ENCODE measurements around the gene RIMBP2.
"Not testable (repeated sequence)": the region's sequence is repeated elsewhere in the genome, so short reads cannot be mapped to it uniquely, and the experiment has no call there.

RIMBP2 gene

GRCh38 chr12:130655010-130655409 lies 61.1 kb downstream of the RIMBP2 start:
- Histone ChIP-seq H3K36me3 (ENCODE audit: control insufficient read depth, insufficient read depth, low read length) (no peaks in the 10 kb centered on the region), H3K4me1 (ENCODE audit: control insufficient read depth, insufficient read depth, low read length) (no peaks in the 10 kb centered on the region), H3K27ac (ENCODE audit: low read depth, low read length) (no peak overlapping the region)

DNA sequence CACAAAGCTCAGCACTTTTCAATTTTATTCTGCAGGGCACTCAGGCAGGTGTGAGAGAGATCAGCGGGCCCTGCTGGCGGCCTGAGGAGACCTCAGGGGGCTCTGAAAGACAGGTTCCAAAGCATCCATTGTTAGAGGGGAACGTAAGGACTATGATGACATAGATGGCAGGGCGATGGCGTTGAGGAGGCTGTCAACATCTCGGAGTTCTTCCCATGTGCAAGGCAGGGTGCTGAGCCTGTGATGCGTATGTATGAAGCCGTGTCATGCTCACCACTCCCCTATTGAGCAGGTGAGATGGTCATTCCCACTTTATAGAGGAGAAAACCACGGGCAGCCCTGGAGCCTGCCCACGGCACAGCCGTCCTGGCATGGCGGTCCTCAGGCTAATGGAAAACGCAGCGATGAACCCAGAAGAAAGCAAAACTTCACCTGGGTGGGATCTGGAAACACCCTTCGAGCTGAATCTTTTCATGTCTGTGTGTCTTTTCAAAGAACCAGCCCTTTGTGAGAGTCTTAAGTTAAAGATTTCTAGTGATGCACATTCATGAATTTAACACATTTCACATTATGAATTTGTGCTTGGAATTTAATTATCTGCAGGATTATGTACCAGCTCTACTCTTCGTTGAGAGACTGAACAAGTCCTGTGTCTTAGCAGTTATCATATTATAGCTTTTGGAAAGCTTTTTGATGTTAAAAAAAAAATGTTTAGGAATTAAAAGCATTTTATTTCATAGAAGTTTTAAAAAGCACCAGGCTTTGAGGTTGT lies 64.7 kb downstream of the RIMBP2 start:
- Histone ChIP-seq H3K4me1 (ENCODE audit: control insufficient read depth, insufficient read depth, low read length) (no peaks in the 10 kb centered on the region), H3K4me3 (ENCODE audit: low read length) (no peak overlapping the region), H3K27ac (ENCODE audit: low read depth, low read length) (no peak overlapping the region), H3K9ac (ENCODE audit: low read length) (no peak overlapping the region), H3K27me3 (ENCODE audit: control insufficient read depth, insufficient read depth, low read length) (no peaks in the 10 kb centered on the region), H3K36me3 (ENCODE audit: control insufficient read depth, insufficient read depth, low read length) (no peaks in the 10 kb centered on the region)

More at GRCh38 chr12:130655010-130655409, 61.1 kb downstream of the RIMBP2 start:
- Histone ChIP-seq H3K4me3 (ENCODE audit: low read length) (no peak overlapping the region), H3K27me3 (ENCODE audit: control insufficient read depth, insufficient read depth, low read length) (no peaks in the 10 kb centered on the region), H3K9ac (ENCODE audit: low read length) (no peak overlapping the region)

GRCh38 chr12:130650131-130650530 lies 66.0 kb downstream of the RIMBP2 start:
- Histone ChIP-seq H3K27me3 (ENCODE audit: control insufficient read depth, insufficient read depth, low read length) (no peaks in the 10 kb centered on the region), H3K27ac (ENCODE audit: low read depth, low read length) (no peak overlapping the region), H3K36me3 (ENCODE audit: control insufficient read depth, insufficient read depth, low read length) (no peaks in the 10 kb centered on the region), H3K9ac (ENCODE audit: low read length) (no peak overlapping the region), H3K4me3 (ENCODE audit: low read length) (no peak overlapping the region), H3K4me1 (ENCODE audit: control insufficient read depth, insufficient read depth, low read length) (no peaks in the 10 kb centered on the region)

- Histone ChIP-seq H3K36me3 (ENCODE audit: control insufficient read depth, insufficient read depth, low read length) (no peaks in the 10 kb centered on the region), H3K27ac (ENCODE audit: low read depth, low read length) (no peak overlapping the region), H3K9ac (ENCODE audit: low read length) (no peak overlapping the region), H3K4me1 (ENCODE audit: control insufficient read depth, insufficient read depth, low read length) (no peaks in the 10 kb centered on the region), H3K4me3 (ENCODE audit: low read length) (no peak overlapping the region), H3K27me3 (ENCODE audit: control insufficient read depth, insufficient read depth, low read length) (no peaks in the 10 kb centered on the region)
Observed at GRCh38 chr12:130649101-130650045, 66.7 kb downstream of the RIMBP2 start.

DNA sequence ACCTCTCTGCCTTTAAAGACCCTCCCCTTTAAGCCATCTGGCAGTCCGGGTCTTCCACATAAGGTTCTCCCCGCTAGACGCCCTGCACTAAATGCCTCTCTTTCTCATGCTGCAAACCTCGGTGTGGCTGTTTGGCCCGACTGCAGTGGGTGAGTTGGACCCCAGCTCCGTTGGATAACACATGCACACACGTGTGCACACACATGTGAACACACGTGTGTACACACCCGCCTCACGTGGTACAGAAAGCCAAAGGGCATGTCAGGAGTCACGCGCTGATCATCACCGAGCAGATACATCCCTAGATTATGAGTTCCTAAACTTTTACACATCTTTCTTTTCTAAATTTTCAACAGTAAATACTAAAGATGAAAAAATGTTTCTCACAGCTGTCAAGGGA lies 68.3 kb downstream of the RIMBP2 start:
- no peaks in the 10 kb centered on the region for H3K27me3 ChIP-seq (ENCODE audit: control insufficient read depth, insufficient read depth, low read length)
- H3K4me3 ChIP-seq (ENCODE audit: low read length): no peak overlapping the region
- H3K27ac ChIP-seq (ENCODE audit: low read depth, low read length): no peak overlapping the region
- no peaks in the 10 kb centered on the region for H3K4me1 ChIP-seq (ENCODE audit: control insufficient read depth, insufficient read depth, low read length)
- H3K9ac ChIP-seq (ENCODE audit: low read length): no peak overlapping the region
- no peaks in the 10 kb centered on the region for H3K36me3 ChIP-seq (ENCODE audit: control insufficient read depth, insufficient read depth, low read length)

GRCh38 chr12:130646716-130647370 lies 69.3 kb downstream of the RIMBP2 start:
- H3K4me3 ChIP-seq (ENCODE audit: low read length): no peak overlapping the region
- no peak overlapping the region for H3K9ac ChIP-seq (ENCODE audit: low read length)
- H3K27ac ChIP-seq (ENCODE audit: low read depth, low read length): no peak overlapping the region
- H3K36me3 ChIP-seq (ENCODE audit: control insufficient read depth, insufficient read depth, low read length): no peaks in the 10 kb centered on the region
- no peaks in the 10 kb centered on the region for H3K4me1 ChIP-seq (ENCODE audit: control insufficient read depth, insufficient read depth, low read length)
- H3K27me3 ChIP-seq (ENCODE audit: control insufficient read depth, insufficient read depth, low read length): no peaks in the 10 kb centered on the region

DNA sequence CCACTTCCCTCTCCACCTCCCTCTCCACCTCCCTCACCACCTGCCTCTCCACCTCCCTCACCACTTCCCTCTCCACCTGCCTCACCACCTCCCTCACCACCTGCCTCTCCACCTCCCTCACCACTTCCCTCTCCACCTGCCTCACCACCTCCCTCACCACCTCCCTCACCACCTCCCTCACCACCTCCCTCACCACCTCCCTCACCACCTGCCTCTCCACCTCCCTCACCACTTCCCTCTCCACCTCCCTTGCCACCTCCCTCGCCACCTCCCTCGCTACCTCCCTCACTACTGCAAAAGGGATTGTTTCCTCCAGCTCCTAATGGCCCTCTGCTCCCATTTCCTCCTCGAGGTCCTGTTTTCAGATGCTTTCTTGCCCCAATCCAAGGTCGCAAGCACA lies 69.9 kb downstream of the RIMBP2 start:
- H3K27me3 ChIP-seq (ENCODE audit: control insufficient read depth, insufficient read depth, low read length); H3K36me3 ChIP-seq (ENCODE audit: control insufficient read depth, insufficient read depth, low read length); H3K27ac ChIP-seq (ENCODE audit: low read depth, low read length); H3K9ac ChIP-seq (ENCODE audit: low read length); H3K4me3 ChIP-seq (ENCODE audit: low read length); H3K4me1 ChIP-seq (ENCODE audit: control insufficient read depth, insufficient read depth, low read length): not testable (repeated sequence)

DNA sequence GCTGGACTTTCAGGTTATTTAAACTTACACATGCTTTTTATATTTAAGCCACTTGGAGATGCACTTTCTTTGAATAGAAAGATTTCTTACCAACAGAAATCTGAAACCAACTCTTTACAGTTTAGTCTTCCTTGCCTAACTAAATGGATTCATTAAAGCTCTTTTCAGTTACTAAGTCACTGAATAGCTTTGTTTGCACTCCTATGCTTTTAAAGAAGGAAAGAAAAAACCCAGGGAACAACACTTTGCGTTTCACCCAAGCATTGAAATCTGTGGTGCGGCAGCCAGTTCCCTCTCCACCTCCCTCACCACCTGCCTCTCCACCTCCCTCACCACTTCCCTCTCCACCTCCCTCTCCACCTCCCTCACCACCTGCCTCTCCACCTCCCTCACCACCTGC lies 70.3 kb downstream of the RIMBP2 start:
- no peaks in the 10 kb centered on the region for H3K4me1 ChIP-seq (ENCODE audit: control insufficient read depth, insufficient read depth, low read length)
- no peak overlapping the region for H3K9ac ChIP-seq (ENCODE audit: low read length)
- H3K27me3 ChIP-seq (ENCODE audit: control insufficient read depth, insufficient read depth, low read length): no peaks in the 10 kb centered on the region
- H3K4me3 ChIP-seq (ENCODE audit: low read length): no peak overlapping the region
- H3K36me3 ChIP-seq (ENCODE audit: control insufficient read depth, insufficient read depth, low read length): no peaks in the 10 kb centered on the region
- H3K27ac ChIP-seq (ENCODE audit: low read depth, low read length): no peak overlapping the region

DNA sequence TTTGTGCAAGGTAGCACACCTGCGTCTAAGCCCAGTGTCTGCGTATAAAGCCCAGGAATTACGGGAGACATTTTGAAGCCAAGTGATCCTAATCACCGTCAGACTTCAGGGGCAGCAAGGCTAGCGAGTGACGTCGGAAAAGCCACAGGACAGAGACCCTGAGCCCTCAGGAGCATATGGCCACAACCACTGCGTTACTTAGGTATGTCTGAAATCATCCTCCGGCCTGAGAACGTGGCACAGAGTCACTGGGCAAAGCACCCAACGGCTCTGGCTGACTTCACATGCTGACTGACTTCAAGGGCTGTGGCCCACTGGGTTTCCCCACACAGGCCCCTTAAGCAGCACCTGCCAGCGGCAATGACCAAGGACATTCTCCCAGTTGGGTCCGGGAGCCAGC lies 71.5 kb downstream of the RIMBP2 start:
- H3K9ac ChIP-seq (ENCODE audit: low read length): no peak overlapping the region
- H3K27me3 ChIP-seq (ENCODE audit: control insufficient read depth, insufficient read depth, low read length): no peaks in the 10 kb centered on the region

DNA sequence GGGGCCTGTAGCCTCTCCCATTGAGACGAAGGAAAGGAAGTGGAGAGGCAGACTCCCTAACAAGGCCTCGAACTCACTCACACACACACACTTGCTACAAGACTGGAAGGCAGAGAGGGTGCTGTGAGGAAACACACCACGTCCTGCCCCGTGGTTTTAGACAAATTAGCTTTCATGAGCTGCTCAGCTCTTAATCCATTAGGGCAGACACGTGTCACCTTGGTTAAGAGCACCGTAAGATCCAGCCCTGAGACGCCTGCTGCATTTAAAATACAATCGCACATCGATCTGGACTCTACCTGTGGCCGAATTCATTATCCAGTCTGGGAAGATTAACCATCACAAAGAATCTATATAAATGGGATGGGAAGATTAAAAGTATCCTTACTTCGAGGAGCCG lies 72.0 kb downstream of the RIMBP2 start:
- Histone ChIP-seq H3K4me3 (ENCODE audit: low read length) (no peak overlapping the region), H3K4me1 (ENCODE audit: control insufficient read depth, insufficient read depth, low read length) (no peaks in the 10 kb centered on the region), H3K36me3 (ENCODE audit: control insufficient read depth, insufficient read depth, low read length) (no peaks in the 10 kb centered on the region), H3K27ac (ENCODE audit: low read depth, low read length) (no peak overlapping the region), H3K27me3 (ENCODE audit: control insufficient read depth, insufficient read depth, low read length) (no peaks in the 10 kb centered on the region), H3K9ac (ENCODE audit: low read length) (no peak overlapping the region)

More for the DNA sequence above, 71.5 kb downstream of the RIMBP2 start:
- Histone ChIP-seq H3K27ac (ENCODE audit: low read depth, low read length) (no peak overlapping the region), H3K4me3 (ENCODE audit: low read length) (no peak overlapping the region), H3K36me3 (ENCODE audit: control insufficient read depth, insufficient read depth, low read length) (no peaks in the 10 kb centered on the region), H3K4me1 (ENCODE audit: control insufficient read depth, insufficient read depth, low read length) (no peaks in the 10 kb centered on the region)

- H3K4me1 ChIP-seq (ENCODE audit: control insufficient read depth, insufficient read depth, low read length): no peaks in the 10 kb centered on the region
- H3K4me3 ChIP-seq (ENCODE audit: low read length): no peak overlapping the region
- H3K9ac ChIP-seq (ENCODE audit: low read length): no peak overlapping the region
- no peaks in the 10 kb centered on the region for H3K36me3 ChIP-seq (ENCODE audit: control insufficient read depth, insufficient read depth, low read length)
- H3K27ac ChIP-seq (ENCODE audit: low read depth, low read length): no peak overlapping the region
- H3K27me3 ChIP-seq (ENCODE audit: control insufficient read depth, insufficient read depth, low read length): no peaks in the 10 kb centered on the region
Observed at GRCh38 chr12:130642856-130643255, 73.2 kb downstream of the RIMBP2 start.

- no peaks in the 10 kb centered on the region for H3K27me3 ChIP-seq (ENCODE audit: control insufficient read depth, insufficient read depth, low read length)
- no peak overlapping the region for H3K27ac ChIP-seq (ENCODE audit: low read depth, low read length)
- H3K9ac ChIP-seq (ENCODE audit: low read length): no peak overlapping the region
- no peaks in the 10 kb centered on the region for H3K36me3 ChIP-seq (ENCODE audit: control insufficient read depth, insufficient read depth, low read length)
- no peak overlapping the region for H3K4me3 ChIP-seq (ENCODE audit: low read length)
- no peaks in the 10 kb centered on the region for H3K4me1 ChIP-seq (ENCODE audit: control insufficient read depth, insufficient read depth, low read length)
Observed at GRCh38 chr12:130641533-130642184, 74.4 kb downstream of the RIMBP2 start.
